ENCODE data around the gene LHX5. TPM values are rescaled to one million over a fixed set of nuclear protein-coding genes. Genes with fewer than 3 reads are reported as not detected.

The LHX5 gene
- total RNA-seq, 4 donors from 2014 or later: not detected

DNA sequence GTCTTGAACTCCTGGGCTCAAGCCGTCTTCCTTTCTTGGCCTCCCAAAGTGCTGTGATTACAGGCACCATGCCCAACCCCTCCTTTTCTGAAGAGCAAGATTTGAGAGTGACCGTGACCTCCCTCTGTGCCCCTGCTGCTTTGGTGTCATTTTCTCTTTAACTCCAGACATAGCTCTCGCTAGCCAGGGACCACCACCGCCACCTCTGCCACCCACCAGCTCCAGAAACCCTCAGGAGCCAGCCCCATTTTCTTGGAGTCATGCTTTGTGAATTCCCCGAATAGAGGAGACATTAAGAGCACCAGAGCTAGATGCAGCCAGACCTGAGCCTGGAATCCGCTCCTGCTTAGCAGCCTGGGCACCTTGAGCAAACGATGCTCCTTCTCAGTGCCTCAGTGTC is 31.3 kb downstream of the LHX5 start:
- Histone ChIP-seq H3K9me3 (no peaks in the 10 kb centered on the region), H3K4me1 (no peaks in the 10 kb centered on the region), H3K27me3 (no peaks in the 10 kb centered on the region), H3K27ac (no peak overlapping the region), H3K36me3 (no peaks in the 10 kb centered on the region), H3K4me3 (no peak overlapping the region)
- TF ChIP-seq POLR2A (IDR thresholded peaks at IDR 0.05): no peak
- TF ChIP-seq, protein P1, sequence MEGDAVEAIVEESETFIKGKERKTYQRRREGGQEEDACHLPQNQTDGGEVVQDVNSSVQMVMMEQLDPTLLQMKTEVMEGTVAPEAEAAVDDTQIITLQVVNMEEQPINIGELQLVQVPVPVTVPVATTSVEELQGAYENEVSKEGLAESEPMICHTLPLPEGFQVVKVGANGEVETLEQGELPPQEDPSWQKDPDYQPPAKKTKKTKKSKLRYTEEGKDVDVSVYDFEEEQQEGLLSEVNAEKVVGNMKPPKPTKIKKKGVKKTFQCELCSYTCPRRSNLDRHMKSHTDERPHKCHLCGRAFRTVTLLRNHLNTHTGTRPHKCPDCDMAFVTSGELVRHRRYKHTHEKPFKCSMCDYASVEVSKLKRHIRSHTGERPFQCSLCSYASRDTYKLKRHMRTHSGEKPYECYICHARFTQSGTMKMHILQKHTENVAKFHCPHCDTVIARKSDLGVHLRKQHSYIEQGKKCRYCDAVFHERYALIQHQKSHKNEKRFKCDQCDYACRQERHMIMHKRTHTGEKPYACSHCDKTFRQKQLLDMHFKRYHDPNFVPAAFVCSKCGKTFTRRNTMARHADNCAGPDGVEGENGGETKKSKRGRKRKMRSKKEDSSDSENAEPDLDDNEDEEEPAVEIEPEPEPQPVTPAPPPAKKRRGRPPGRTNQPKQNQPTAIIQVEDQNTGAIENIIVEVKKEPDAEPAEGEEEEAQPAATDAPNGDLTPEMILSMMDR (IDR thresholded peaks at IDR 0.05): no peak
- intact Hi-C loops (cut with DNase I; ENCODE audit: low total_unique reads): no loop called here
- DNase-seq: no peak

DNA sequence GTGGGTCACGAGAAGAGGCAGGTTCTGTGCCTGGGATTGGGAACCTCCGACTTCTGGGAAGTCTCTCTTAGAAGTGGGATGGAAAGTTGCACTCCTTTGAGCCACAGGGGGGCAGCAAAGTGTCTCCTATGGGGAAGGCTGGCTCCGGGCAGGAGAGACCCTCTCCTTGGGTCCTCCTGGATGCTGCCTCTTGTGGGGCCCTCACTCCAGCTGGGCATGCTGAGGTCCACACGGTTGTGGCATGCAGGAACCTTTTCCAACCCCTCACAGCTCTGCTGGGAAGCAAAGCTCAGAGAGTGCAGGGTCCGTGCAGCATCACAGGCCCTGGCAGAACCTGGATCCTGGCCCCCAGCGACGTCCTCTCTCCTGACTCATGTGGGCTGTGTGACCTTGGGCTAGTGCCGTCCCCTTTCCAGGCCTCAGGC is 32.1 kb downstream of the LHX5 start:
- Histone ChIP-seq H3K27me3 (no peaks in the 10 kb centered on the region), H3K4me1 (no peaks in the 10 kb centered on the region), H3K36me3 (no peaks in the 10 kb centered on the region), H3K27ac (no peak overlapping the region), H3K4me3 (no peak overlapping the region), H3K9me3 (no peaks in the 10 kb centered on the region)
- no peak for DNase-seq
- intact Hi-C loops (cut with DNase I; ENCODE audit: low total_unique reads): no loop called here
- TF ChIP-seq POLR2A (IDR thresholded peaks at IDR 0.05): no peak
- TF ChIP-seq, protein P1 (IDR thresholded peaks at IDR 0.05): peak in 1 of 4 experiments; percentile 25

DNA sequence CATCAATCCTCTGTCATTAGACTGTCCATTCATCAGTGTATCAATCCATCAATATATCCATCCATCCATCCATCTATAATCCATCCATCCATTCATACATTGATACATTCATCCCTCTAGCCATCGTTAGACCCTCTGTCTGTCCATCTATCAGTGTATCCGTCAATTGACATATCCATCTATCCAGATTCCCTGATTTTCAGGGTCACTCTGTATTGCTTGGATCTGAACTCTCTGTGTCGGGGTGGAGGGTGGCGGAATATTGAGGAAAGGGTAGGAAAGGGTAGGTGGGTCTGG is 32.4 kb downstream of the LHX5 start:
- TF ChIP-seq, protein P1 (IDR thresholded peaks at IDR 0.05): no peak
- no peak for TF ChIP-seq POLR2A (IDR thresholded peaks at IDR 0.05)
- intact Hi-C loops (cut with DNase I; ENCODE audit: low total_unique reads): no loop called here

DNA sequence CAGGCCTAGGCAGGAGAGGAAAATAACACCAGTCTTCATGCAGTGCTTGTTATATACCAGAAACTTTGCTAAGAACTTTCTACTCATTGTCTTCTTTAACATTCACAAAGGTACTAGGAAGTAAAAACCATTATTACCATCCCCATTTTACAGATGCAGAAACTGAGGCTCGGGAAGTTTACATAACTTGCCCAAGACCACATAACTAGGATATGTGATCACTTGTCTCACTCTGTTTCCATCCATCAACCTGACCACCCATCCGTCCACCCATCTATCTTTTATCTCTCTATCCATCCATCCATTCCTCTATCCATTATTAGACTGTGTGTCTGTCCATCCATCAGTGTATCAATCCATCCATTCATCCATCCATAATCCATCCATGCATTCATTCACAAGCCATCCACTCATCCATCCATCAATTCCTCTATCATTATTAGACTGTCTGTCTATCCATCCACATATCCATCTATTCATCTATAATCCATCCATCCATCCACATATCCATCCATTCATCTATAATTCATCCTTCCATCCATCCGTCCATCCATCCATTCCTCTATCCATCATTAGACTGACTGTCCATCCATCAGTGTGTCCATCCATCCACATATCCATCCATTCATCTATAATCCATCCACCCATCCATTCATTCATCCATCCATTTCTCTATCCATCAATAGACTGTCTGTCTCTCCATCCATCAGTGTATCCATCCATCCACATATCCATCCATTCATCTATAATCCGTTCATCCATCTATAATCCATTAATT is 33.0 kb downstream of the LHX5 start:
- no peaks in the 10 kb centered on the region for H3K9me3 ChIP-seq
- no peaks in the 10 kb centered on the region for H3K4me1 ChIP-seq
- TF ChIP-seq, protein P1 (IDR thresholded peaks at IDR 0.05): no peak
- TF ChIP-seq POLR2A (IDR thresholded peaks at IDR 0.05): no peak
- no peak for DNase-seq
- no peak overlapping the region for H3K27ac ChIP-seq
- no peak overlapping the region for H3K4me3 ChIP-seq
- intact Hi-C loops (cut with DNase I; ENCODE audit: low total_unique reads): no loop called here
- no peaks in the 10 kb centered on the region for H3K27me3 ChIP-seq
- H3K36me3 ChIP-seq: no peaks in the 10 kb centered on the region

More for the DNA sequence above, 32.4 kb downstream of the LHX5 start:
- no peak overlapping the region for H3K4me3 ChIP-seq
- H3K36me3 ChIP-seq: no peaks in the 10 kb centered on the region
- H3K27ac ChIP-seq: no peak overlapping the region
- no peaks in the 10 kb centered on the region for H3K9me3 ChIP-seq
- no peak for DNase-seq
- H3K27me3 ChIP-seq: no peaks in the 10 kb centered on the region
- no peaks in the 10 kb centered on the region for H3K4me1 ChIP-seq

DNA sequence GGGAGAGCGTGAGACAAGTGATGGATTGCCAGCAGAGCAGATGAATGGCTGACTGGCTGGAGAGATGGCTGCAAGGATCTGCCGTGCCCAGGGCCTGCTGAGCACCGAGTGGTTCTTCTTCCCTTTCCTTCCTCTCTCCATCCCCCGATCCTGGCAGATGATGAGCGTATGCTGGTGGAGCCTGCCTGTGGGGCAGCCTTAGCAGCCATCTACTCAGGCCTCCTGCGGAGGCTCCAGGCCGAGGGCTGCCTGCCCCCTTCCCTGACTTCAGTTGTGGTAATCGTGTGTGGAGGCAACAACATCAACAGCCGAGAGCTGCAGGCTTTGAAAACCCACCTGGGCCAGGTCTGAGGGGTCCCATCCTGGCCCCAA is 34.0 kb downstream of the LHX5 start:
- intact Hi-C loops (cut with DNase I; ENCODE audit: low total_unique reads): no loop called here
- TF ChIP-seq POLR2A (IDR thresholded peaks at IDR 0.05): no peak
- TF ChIP-seq, protein P1 (IDR thresholded peaks at IDR 0.05): no peak
- Histone ChIP-seq H3K36me3 (no peaks in the 10 kb centered on the region), H3K9me3 (no peaks in the 10 kb centered on the region), H3K27ac (no peak overlapping the region), H3K4me1 (no peaks in the 10 kb centered on the region), H3K27me3 (no peaks in the 10 kb centered on the region), H3K4me3 (no peak overlapping the region)
- DNase-seq: no peak

Data from uterus (tissue), 4 donors.